Ectodermal cell (in vitro differentiated cells): ENCODE results near the gene EVC2.

Experiments used
- H3K27ac ChIP-seq: 2 replicates; pipeline ENCODE4 v1.7.0; 2013; ENCODE audit warnings: mild to moderate bottlenecking, low read depth, low read length; ENCODE audit not compliant: insufficient read depth, poor library complexity, severe bottlenecking
- H3K27me3 ChIP-seq: 2 replicates; pipeline ENCODE4 v1.7.0; 2013; ENCODE audit warnings: mild to moderate bottlenecking, low read length; ENCODE audit not compliant: insufficient read depth, control insufficient read depth, poor library complexity, severe bottlenecking
- H3K36me3 ChIP-seq: one replicate; pipeline ENCODE4 v1.7.0; 2013; ENCODE audit warnings: low read length; ENCODE audit not compliant: control insufficient read depth, insufficient read depth
- H3K4me1 ChIP-seq: one replicate; pipeline ENCODE4 v1.7.0; 2013; ENCODE audit warnings: low read length; ENCODE audit not compliant: control insufficient read depth, insufficient read depth
- H3K4me3 ChIP-seq: 2 replicates; pipeline ENCODE4 v1.7.0; 2013; ENCODE audit warnings: low read depth, low read length, control low read depth; ENCODE audit not compliant: insufficient read depth
- H3K9me3 ChIP-seq: 2 replicates; pipeline ENCODE4 v1.7.0; 2013; ENCODE audit warnings: mild to moderate bottlenecking, low read length, moderate library complexity; ENCODE audit not compliant: control insufficient read depth
- WGBS, 2 experiments: methylation state at CpG; one replicate each; pipeline ENCODE4 v1.1.7; 2013; ENCODE audit warnings: missing lambda C conversion rate in 2 of 2; 5-methylcytosine and 5-hydroxymethylcytosine counted together

Gene EVC2

GRCh38 chr4:5553801-5554200 is 154.6 kb downstream of the EVC2 start:
- H3K4me3 ChIP-seq = no peak overlapping the region
- H3K36me3 ChIP-seq = no peaks in the 10 kb centered on the region
- H3K27ac ChIP-seq = no peak overlapping the region
- H3K4me1 ChIP-seq = no peaks in the 10 kb centered on the region
- H3K27me3 ChIP-seq = no peaks in the 10 kb centered on the region
- H3K9me3 ChIP-seq = no peaks in the 10 kb centered on the region
- WGBS, 2 experiments = 95 to 97% methylated on average over 5 of the region's 5 CpGs

- WGBS, 2 experiments = 92 to 93% methylated on average over 3 of the region's 3 CpGs
- no peaks in the 10 kb centered on the region for H3K27me3 ChIP-seq
- no peaks in the 10 kb centered on the region for H3K9me3 ChIP-seq
- no peaks in the 10 kb centered on the region for H3K4me1 ChIP-seq
- H3K4me3 ChIP-seq = no peak overlapping the region
- no peak overlapping the region for H3K27ac ChIP-seq
- no peaks in the 10 kb centered on the region for H3K36me3 ChIP-seq
Observed at GRCh38 chr4:5552451-5552850, 155.9 kb downstream of the EVC2 start.

DNA sequence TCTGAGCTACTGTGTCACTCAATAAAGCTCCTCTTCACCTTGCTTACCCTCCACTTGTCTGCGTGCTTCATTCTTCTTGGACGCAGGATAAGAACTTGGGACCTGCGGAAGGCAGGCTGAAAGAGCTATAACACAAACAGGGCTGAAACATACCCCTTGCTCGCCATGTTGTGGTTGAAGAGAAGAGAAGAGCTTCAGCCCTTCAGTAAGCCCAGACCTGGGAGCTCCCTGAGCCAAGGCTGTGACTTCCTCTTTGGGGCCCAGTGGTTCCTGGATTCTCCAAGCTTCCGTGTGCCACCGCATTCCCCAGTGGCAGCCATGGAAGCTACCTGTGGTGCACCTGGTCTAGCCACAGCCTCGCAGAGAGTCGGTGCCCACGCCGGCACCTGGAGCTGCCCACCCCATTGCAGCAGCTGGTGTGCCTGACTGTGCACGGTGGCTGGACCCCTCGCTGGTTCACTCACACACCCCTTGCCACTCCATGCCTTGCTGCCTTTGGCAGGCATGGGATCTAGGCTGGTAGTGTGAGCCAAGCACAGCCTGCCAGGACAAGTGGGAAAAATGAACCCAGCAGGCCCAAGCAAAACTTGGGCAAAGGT is 160.6 kb downstream of the EVC2 start:
- H3K9me3 ChIP-seq = no peaks in the 10 kb centered on the region
- WGBS, 2 experiments = 95 to 96% methylated on average over 12 of the region's 12 CpGs
- no peaks in the 10 kb centered on the region for H3K4me1 ChIP-seq
- H3K27me3 ChIP-seq = no peaks in the 10 kb centered on the region
- no peak overlapping the region for H3K27ac ChIP-seq
- H3K36me3 ChIP-seq = no peaks in the 10 kb centered on the region
- no peak overlapping the region for H3K4me3 ChIP-seq

GRCh38 chr4:5545271-5545670 is 163.1 kb downstream of the EVC2 start:
- Histone ChIP-seq H3K36me3 (no peaks in the 10 kb centered on the region), H3K27me3 (no peaks in the 10 kb centered on the region), H3K4me3 (no peak overlapping the region), H3K27ac (no peak overlapping the region), H3K4me1 (no peaks in the 10 kb centered on the region), H3K9me3 (no peaks in the 10 kb centered on the region)
- WGBS, 2 experiments = 83 to 88% methylated on average over 2 of the region's 2 CpGs

DNA sequence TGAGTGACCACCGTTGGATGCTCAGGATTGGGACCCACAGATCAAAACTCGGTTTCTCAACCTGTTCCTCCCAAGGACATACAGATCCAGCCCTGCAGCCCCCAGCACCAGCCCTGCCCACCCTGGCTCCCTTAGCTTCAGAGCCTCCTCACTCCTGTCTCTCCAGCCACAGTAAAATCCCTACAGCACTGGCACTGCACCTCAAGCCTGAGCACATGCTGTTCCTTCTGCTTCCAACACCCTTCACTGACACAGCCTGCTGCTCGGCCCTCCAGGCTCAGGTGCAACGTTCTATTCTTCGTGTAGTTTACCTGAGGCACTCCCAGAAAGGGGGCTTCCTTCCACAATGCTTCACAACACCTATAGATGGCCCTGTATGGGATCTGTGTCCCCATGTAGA is 163.6 kb downstream of the EVC2 start:
- Histone ChIP-seq H3K27ac (no peak overlapping the region), H3K4me3 (no peak overlapping the region), H3K36me3 (no peaks in the 10 kb centered on the region), H3K27me3 (no peaks in the 10 kb centered on the region), H3K9me3 (no peaks in the 10 kb centered on the region), H3K4me1 (no peaks in the 10 kb centered on the region)
- 86 to 93% methylated on average over 5 of the region's 5 CpGs for WGBS, 2 experiments

DNA sequence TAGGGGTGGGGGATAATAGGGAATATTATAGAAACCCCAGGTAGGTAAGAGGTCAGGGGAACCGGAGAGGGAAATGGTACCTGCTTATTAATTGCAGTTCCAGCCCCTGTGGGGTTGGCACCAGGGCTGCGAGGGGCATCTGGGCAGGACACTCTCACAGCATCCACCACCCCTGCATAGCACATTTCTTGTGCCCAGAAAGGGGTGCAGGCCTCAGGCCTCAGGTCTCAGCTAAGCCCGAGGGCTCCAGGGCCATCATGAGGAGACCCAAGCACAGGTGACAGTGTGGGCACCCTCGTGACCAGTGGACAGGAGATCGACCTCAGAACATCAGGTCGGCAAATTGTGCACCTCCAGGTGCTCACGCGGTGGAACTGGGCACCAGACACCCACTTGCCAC is 164.7 kb downstream of the EVC2 start:
- no peaks in the 10 kb centered on the region for H3K27me3 ChIP-seq
- H3K4me3 ChIP-seq = no peak overlapping the region
- no peaks in the 10 kb centered on the region for H3K9me3 ChIP-seq
- 91 to 94% methylated on average over 8 of the region's 8 CpGs for WGBS, 2 experiments
- no peaks in the 10 kb centered on the region for H3K4me1 ChIP-seq
- H3K36me3 ChIP-seq = no peaks in the 10 kb centered on the region
- H3K27ac ChIP-seq = no peak overlapping the region

GRCh38 chr4:5541169-5541568 is 167.2 kb downstream of the EVC2 start:
- H3K36me3 ChIP-seq = no peaks in the 10 kb centered on the region
- no peaks in the 10 kb centered on the region for H3K4me1 ChIP-seq
- no peaks in the 10 kb centered on the region for H3K9me3 ChIP-seq
- H3K4me3 ChIP-seq = no peak overlapping the region
- no peaks in the 10 kb centered on the region for H3K27me3 ChIP-seq
- 88 to 89% methylated on average over 10 of the region's 10 CpGs for WGBS, 2 experiments
- no peak overlapping the region for H3K27ac ChIP-seq

GRCh38 chr4:5539584-5539983 is 168.8 kb downstream of the EVC2 start:
- Histone ChIP-seq H3K4me1 (no peaks in the 10 kb centered on the region), H3K36me3 (no peaks in the 10 kb centered on the region), H3K27ac (no peak overlapping the region), H3K4me3 (no peak overlapping the region), H3K27me3 (no peaks in the 10 kb centered on the region), H3K9me3 (no peaks in the 10 kb centered on the region)
- 85 to 94% methylated on average over 1 to 2 of the region's 2 CpGs for WGBS, 2 experiments

GRCh38 chr4:5532100-5532499 is 176.3 kb downstream of the EVC2 start:
- H3K9me3 ChIP-seq = no peaks in the 10 kb centered on the region
- H3K4me1 ChIP-seq = peaks cover 6% of the 10 kb centered on the region
- H3K27ac ChIP-seq = no peak overlapping the region
- H3K27me3 ChIP-seq = no peaks in the 10 kb centered on the region
- H3K36me3 ChIP-seq = no peaks in the 10 kb centered on the region
- no peak overlapping the region for H3K4me3 ChIP-seq
- 92 to 94% methylated on average over 2 of the region's 2 CpGs for WGBS, 2 experiments

DNA sequence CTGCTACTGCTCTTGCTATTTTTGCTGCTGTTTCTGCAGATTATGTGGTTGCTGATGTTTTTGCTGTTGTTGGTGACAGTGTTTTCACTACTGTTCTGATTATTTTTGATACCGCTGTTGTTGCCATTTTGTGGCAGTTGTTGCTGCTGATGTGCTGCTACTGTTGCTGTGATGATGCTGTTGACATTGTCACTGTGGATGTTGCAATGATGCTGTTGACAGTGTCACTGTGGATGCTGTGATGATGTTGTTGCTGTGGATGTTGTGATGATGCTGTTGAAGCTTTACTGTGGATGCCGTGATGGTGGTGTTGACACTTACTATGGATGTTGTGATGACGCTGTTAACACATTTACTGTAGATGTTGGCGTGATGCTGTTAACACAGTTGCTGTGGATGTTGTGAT is 180.3 kb downstream of the EVC2 start:
- 97% methylated on average over 4 of the region's 4 CpGs for WGBS, 2 experiments
- peaks cover 21% of the 10 kb centered on the region for H3K4me1 ChIP-seq
- no peak overlapping the region for H3K27ac ChIP-seq
- no peaks in the 10 kb centered on the region for H3K36me3 ChIP-seq
- no peaks in the 10 kb centered on the region for H3K9me3 ChIP-seq
- H3K4me3 ChIP-seq = no peak overlapping the region
- no peaks in the 10 kb centered on the region for H3K27me3 ChIP-seq

DNA sequence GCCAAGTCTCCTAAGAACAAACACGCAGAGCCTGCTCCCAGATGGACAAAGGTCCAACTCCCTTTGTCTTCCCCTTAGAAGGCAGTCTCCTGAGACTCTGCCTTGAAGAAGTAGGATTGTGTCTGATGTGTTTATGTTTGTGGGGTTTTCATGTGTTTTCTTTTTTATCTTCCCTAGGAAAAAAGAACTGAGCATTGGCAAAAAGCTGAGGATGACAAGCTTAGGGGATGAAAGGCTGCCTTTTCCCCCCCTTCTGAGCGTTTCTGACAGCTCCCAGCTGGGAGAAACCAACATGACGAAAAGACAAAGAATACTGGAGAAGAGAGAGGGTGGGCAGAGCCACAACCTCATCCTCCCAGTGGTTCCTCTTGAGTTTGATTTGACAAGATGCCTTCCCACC is 181.1 kb downstream of the EVC2 start:
- no peaks in the 10 kb centered on the region for H3K27me3 ChIP-seq
- peak overlapping the region; percentile 62 for H3K27ac ChIP-seq
- 36 to 43% methylated on average over 2 to 3 of the region's 3 CpGs for WGBS, 2 experiments
- H3K36me3 ChIP-seq = no peaks in the 10 kb centered on the region
- H3K4me3 ChIP-seq = no peak overlapping the region
- no peaks in the 10 kb centered on the region for H3K9me3 ChIP-seq
- peaks cover 21% of the 10 kb centered on the region for H3K4me1 ChIP-seq
